Activated CD8-positive, alpha-beta memory T cell treated with anti-CD3 and anti-CD28 coated beads, Interleukin-2, amount 50 U/mL, for 24 hours (primary cell): ENCODE data around the gene TMEM196.
"Not testable (repeated sequence)": the region's sequence is repeated elsewhere in the genome, so short reads cannot be mapped to it uniquely, and the experiment has no call there.

Source experiments
- DNase-seq: peaks from one replicate; pipeline ENCODE4 v3.0.0-alpha.2; 2020; ENCODE audit errors: extremely low read depth

TMEM196 gene

GRCh38 chr7:19707240-19707639, 66.2 kb downstream of the TMEM196 start:
- no peak for DNase-seq

- no peak for DNase-seq
Measured at GRCh38 chr7:19705663-19706062, 67.8 kb downstream of the TMEM196 start.

- no peak for DNase-seq
Measured at GRCh38 chr7:19701471-19701870, 71.9 kb downstream of the TMEM196 start.

- no peak for DNase-seq
Measured at GRCh38 chr7:19700936-19701335, 72.5 kb downstream of the TMEM196 start.

- no peak for DNase-seq
Measured at GRCh38 chr7:19698331-19698730, 75.1 kb downstream of the TMEM196 start.

- DNase-seq = no peak
Measured at GRCh38 chr7:19696926-19697325, 76.5 kb downstream of the TMEM196 start.

GRCh38 chr7:19692111-19692828, 81.1 kb downstream of the TMEM196 start:
- DNase-seq = no peak

- DNase-seq = no peak
Measured at GRCh38 chr7:19690736-19691135, 82.7 kb downstream of the TMEM196 start.

- DNase-seq = not testable (repeated sequence)
Measured at GRCh38 chr7:19689130-19689529, 84.3 kb downstream of the TMEM196 start.

GRCh38 chr7:19681596-19681995, 91.8 kb downstream of the TMEM196 start:
- no peak for DNase-seq

GRCh38 chr7:19677180-19677579, 96.2 kb downstream of the TMEM196 start:
- no peak for DNase-seq

- no peak for DNase-seq
Measured at GRCh38 chr7:19675816-19676215, 97.6 kb downstream of the TMEM196 start.

GRCh38 chr7:19674266-19674960, 99.0 kb downstream of the TMEM196 start:
- DNase-seq = no peak

- no peak for DNase-seq
Measured at GRCh38 chr7:19670806-19671205, 102.6 kb downstream of the TMEM196 start.
